IMR-90 (cell line): Measurements from ENCODE around the gene MYO3B. TPM values are rescaled to one million over a fixed set of nuclear protein-coding genes. Genes with fewer than 3 reads are reported as not detected.
A peak's percentile ranks its signal among the peaks of the same experiment; 100 is the strongest.

Source experiments
- ATAC-seq: fragments of 200-7000 bp; cut with Tn5 transposase; 2 replicates; pipeline ENCODE4 v1.9.1; 2020; ENCODE audit warnings: low read depth, mild to moderate bottlenecking, moderate library complexity
- BruUV-seq: library from RNA; stranded (reverse); fragments of 400-500 nt; replicated peaks from 2 replicates; lab custom pipeline; 2021; lab: Mats Ljungman, UMichigan
- CTCF ChIA-PET: fragments of 300-600 bp; formaldehyde crosslinking; extraction: SDS; loops from one replicate; lab custom pipeline; 2021; ENCODE audit warnings: antibody characterized with exemption; lab: Yijun Ruan, JAX
- POLR2A ChIA-PET: fragments of 300-600 bp; sonication (Branson Sonifier 250); formaldehyde crosslinking; loops from one replicate; lab custom pipeline; 2022; ENCODE audit warnings: antibody characterized with exemption; ENCODE audit not compliant: unreplicated experiment; lab: Charles Lee
- DNase-seq: peaks from one replicate; pipeline ENCODE4 v3.0.0; 2013
- H2AFZ ChIP-seq: replicated peaks from 2 replicates; pipeline ENCODE3; 2013; ENCODE audit warnings: low read length, mild to moderate bottlenecking; ENCODE audit not compliant: poor library complexity
- H2AK5ac ChIP-seq: 2 replicates; pipeline ENCODE4 v1.6.1; 2013; ENCODE audit warnings: low read depth, low read length, inconsistent platforms
- H2AK9ac ChIP-seq: replicated peaks from 2 replicates; pipeline ENCODE3; 2013; ENCODE audit warnings: mild to moderate bottlenecking, low read depth, low read length, moderate library complexity; ENCODE audit not compliant: poor library complexity
- H2BK120ac ChIP-seq: 2 replicates; pipeline ENCODE4 v1.6.1; 2013; ENCODE audit warnings: low read depth, low read length, inconsistent platforms
- H2BK15ac ChIP-seq: 3 replicates; pipeline ENCODE4 v1.6.1; 2013; ENCODE audit warnings: low read depth, low read length, inconsistent platforms
- H2BK20ac ChIP-seq: 2 replicates; pipeline ENCODE4 v1.6.1; 2013; ENCODE audit warnings: low read depth, mild to moderate bottlenecking, inconsistent platforms, low read length, moderate library complexity
- H2BK5ac ChIP-seq: 2 replicates; pipeline ENCODE4 v1.6.1; 2013; ENCODE audit warnings: mild to moderate bottlenecking, low read depth, low read length, inconsistent platforms; ENCODE audit not compliant: poor library complexity, severe bottlenecking
- H3K14ac ChIP-seq: replicated peaks from 2 replicates; pipeline ENCODE4 v1.6.1; 2013; ENCODE audit warnings: low read depth, low read length, inconsistent platforms
- H3K18ac ChIP-seq: 2 replicates; pipeline ENCODE4 v1.6.1; 2013; ENCODE audit warnings: low read depth, low read length, control low read depth
- H3K23ac ChIP-seq: 2 replicates; pipeline ENCODE4 v1.6.1; 2013; ENCODE audit warnings: low read depth, low read length, inconsistent platforms
- H3K27ac ChIP-seq: 2 replicates; pipeline ENCODE4 v1.5.1; 2013; ENCODE audit warnings: mild to moderate bottlenecking, control low read depth, low read length; ENCODE audit not compliant: insufficient read depth
- H3K27me3 ChIP-seq: 2 replicates; pipeline ENCODE4 v1.6.1; 2013; ENCODE audit warnings: low read length; ENCODE audit not compliant: control insufficient read depth, insufficient read depth
- H3K36me3 ChIP-seq: 2 replicates; pipeline ENCODE4 v1.6.1; 2013; ENCODE audit warnings: low read length, mixed read lengths; ENCODE audit not compliant: control insufficient read depth, insufficient read depth
- H3K4ac ChIP-seq: 2 replicates; pipeline ENCODE4 v1.6.1; 2013; ENCODE audit warnings: low read depth, low read length, inconsistent platforms
- H3K4me1 ChIP-seq: 2 replicates; pipeline ENCODE4 v1.6.1; 2013; ENCODE audit warnings: low read length, mixed read lengths; ENCODE audit not compliant: control insufficient read depth, insufficient read depth
- H3K4me2 ChIP-seq: 2 replicates; pipeline ENCODE4 v1.6.1; 2013; ENCODE audit warnings: low read depth, mild to moderate bottlenecking, control low read depth, low read length, moderate library complexity
- H3K4me3 ChIP-seq: 2 replicates; pipeline ENCODE4 v1.5.1; 2013; ENCODE audit warnings: low read depth, mild to moderate bottlenecking, control low read depth, low read length, moderate library complexity; ENCODE audit not compliant: insufficient read depth
- H3K56ac ChIP-seq: 2 replicates; pipeline ENCODE4 v1.6.1; 2013; ENCODE audit warnings: low read length, inconsistent platforms; ENCODE audit not compliant: insufficient read depth; ENCODE audit errors: extremely low read depth
- H3K79me1 ChIP-seq, 2 experiments: 2 replicates each; pipeline ENCODE4 v1.6.1; 2013; ENCODE audit warnings: low read length in 2 of 2, inconsistent platforms in 1 of 2, low read depth in 1 of 2
- H3K9ac ChIP-seq: 2 replicates; pipeline ENCODE4 v1.6.1; 2013; ENCODE audit warnings: low read depth, low read length, control low read depth
- H3K9me1 ChIP-seq: 2 replicates; pipeline ENCODE4 v1.6.1; 2013; ENCODE audit warnings: low read length, inconsistent platforms; ENCODE audit not compliant: insufficient read depth
- H3K9me3 ChIP-seq: 2 replicates; pipeline ENCODE4 v1.6.1; 2013; ENCODE audit warnings: low read length; ENCODE audit not compliant: control insufficient read depth, insufficient read depth
- H4K20me1 ChIP-seq: 2 replicates; pipeline ENCODE4 v1.6.1; 2013; ENCODE audit warnings: low read length, inconsistent platforms; ENCODE audit not compliant: insufficient read depth
- H4K5ac ChIP-seq: 2 replicates; pipeline ENCODE4 v1.6.1; 2013; ENCODE audit warnings: mild to moderate bottlenecking, low read depth, low read length, control low read depth
- H4K8ac ChIP-seq, 2 experiments: 2 replicates each; pipeline ENCODE4 v1.6.1; 2013; ENCODE audit warnings: low read depth in 2 of 2, low read length in 2 of 2, control low read depth in 1 of 2, inconsistent platforms in 1 of 2
- H4K91ac ChIP-seq: 2 replicates; pipeline ENCODE4 v1.6.1; 2013; ENCODE audit warnings: low read depth, low read length, inconsistent platforms; ENCODE audit not compliant: insufficient read depth
- POLR2A ChIP-seq: IDR thresholded peaks from 2 replicates; pipeline ENCODE4 v1.6.1; 2012; ENCODE audit warnings: mild to moderate bottlenecking, low read depth, low read length
- WGBS, 2 experiments: methylation state at CpG; one replicate each; pipeline versions ENCODE4 v1.1.5 to v1.1.7; 2013; ENCODE audit warnings: missing lambda C conversion rate in 2 of 2; ENCODE audit not compliant: insufficient read length in 1 of 2; ENCODE audit errors: extremely low coverage in 2 of 2; 5-methylcytosine and 5-hydroxymethylcytosine counted together
- dilution Hi-C: fragments of 300-500 bp; cut with HindIII; formaldehyde crosslinking; loops from one replicate; pipeline ENCODE4 v1.14.3; 2018; ENCODE audit warnings: low sequenced_read_pairs; ENCODE audit not compliant: unreplicated experiment
- in situ Hi-C: fragments of 300-500 bp; cut with MboI; formaldehyde crosslinking; loops from 3 replicates; pipeline ENCODE4 v1.14.3; 2019; ENCODE audit warnings: low sequenced_read_pairs, inconsistent platforms, mixed read lengths
- intact Hi-C: fragments of 100-400 bp; cut with micrococcal nuclease; formaldehyde crosslinking; loops from 2 replicates; pipeline ENCODE4 v1.10.0; 2022
- polyA plus RNA-seq, 3 experiments: library from polyadenylated mRNA; depleted of rRNA; stranded (reverse); fragments of >200 nt; gene quantifications; 2 replicates each; pipeline ENCODE4 v1.2.3, GENCODE V29; 2012; ENCODE audit warnings: low replicate concordance in 1 of 3
- total RNA-seq: library from RNA; depleted of rRNA; stranded (reverse); fragments of >200 nt; gene quantifications from 2 replicates; pipeline ENCODE4 v1.2.3, GENCODE V29; 2012
- TF ChIP-seq, protein P1 (sequence below): fragments of 150-350 bp; IDR thresholded peaks from 2 replicates; pipeline ENCODE4 v1.6.1; 2017; ENCODE audit warnings: mild to moderate bottlenecking, antibody characterized with exemption, low read length, low read depth

Gene MYO3B
- total and polyA plus RNA-seq, 2 of the 4 experiments (the other 2 are of a cell fraction), result 0.02 TPM; not detected in 1

- TF ChIP-seq, protein P1, sequence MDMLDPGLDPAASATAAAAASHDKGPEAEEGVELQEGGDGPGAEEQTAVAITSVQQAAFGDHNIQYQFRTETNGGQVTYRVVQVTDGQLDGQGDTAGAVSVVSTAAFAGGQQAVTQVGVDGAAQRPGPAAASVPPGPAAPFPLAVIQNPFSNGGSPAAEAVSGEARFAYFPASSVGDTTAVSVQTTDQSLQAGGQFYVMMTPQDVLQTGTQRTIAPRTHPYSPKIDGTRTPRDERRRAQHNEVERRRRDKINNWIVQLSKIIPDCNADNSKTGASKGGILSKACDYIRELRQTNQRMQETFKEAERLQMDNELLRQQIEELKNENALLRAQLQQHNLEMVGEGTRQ, result no peak
- no peak for TF ChIP-seq POLR2A
- peak; percentile 57 for ATAC-seq
These were observed 12.8 kb upstream of the MYO3B start for GRCh38 chr2:170165129-170165528.

More at GRCh38 chr2:170165129-170165528, 12.8 kb upstream of the MYO3B start:
- H3K14ac ChIP-seq, result no peak overlapping the region; the same call in 1 of the 2 replicates
- no peak overlapping the region for H2AK9ac ChIP-seq
- POLR2A ChIA-PET, result no interaction called here
- H3K4me1 ChIP-seq, result peaks cover 4% of the 10 kb centered on the region; the same call in 1 of the 2 replicates
- no peaks in the 10 kb centered on the region for H3K9me1 ChIP-seq
- no peaks in the 10 kb centered on the region for H3K79me1 ChIP-seq
- H4K20me1 ChIP-seq, result no peaks in the 10 kb centered on the region
- CTCF ChIA-PET, result interaction anchor here (0.6 kb wide), 1 partner anchor 233 kb away, joined by 3 read pairs; no protein-coding TSS in a partner anchor
- H3K4me2 ChIP-seq, result peak overlapping the region; percentile 58; the same call in 1 of the 2 replicates
- H4K91ac ChIP-seq, result no peak overlapping the region
- H2BK120ac ChIP-seq, result peak overlapping the region; percentile 52; the same call in 1 of the 2 replicates
- peak overlapping the region; percentile 87 for H2AFZ ChIP-seq
- H3K9ac ChIP-seq, result no peak overlapping the region
- no peak overlapping the region for H2AK5ac ChIP-seq
- H4K8ac ChIP-seq, result peak overlapping the region in 1 of 2 experiments; percentile 81; a peak in 2 of 4 replicates
- DNase-seq, result peak; percentile 68
- no peaks in the 10 kb centered on the region for H3K27me3 ChIP-seq
- intact Hi-C loops, result no loop called here
- no peak overlapping the region for H4K5ac ChIP-seq
- H3K4ac ChIP-seq, result no peak overlapping the region
- no TSS peak for BruUV-seq
- no CpG with 5 or more reads among the region's 2 CpGs for WGBS, 2 experiments
- no peak overlapping the region for H3K56ac ChIP-seq
- H2BK15ac ChIP-seq, result no peak overlapping the region
- peak overlapping the region; percentile 45 for H2BK5ac ChIP-seq
- H3K27ac ChIP-seq, result no peak overlapping the region
- H3K4me3 ChIP-seq, result no peak overlapping the region
- no peak overlapping the region for H3K18ac ChIP-seq
- no peaks in the 10 kb centered on the region for H3K36me3 ChIP-seq
- dilution Hi-C loops, result no loop called here
- no peaks in the 10 kb centered on the region for H3K9me3 ChIP-seq
- in situ Hi-C loops, result no loop called here
- H3K23ac ChIP-seq, result peak overlapping the region; percentile 55; the same call in 1 of the 2 replicates
- no peak overlapping the region for H2BK20ac ChIP-seq
